Neural progenitor cell (in vitro differentiated cells): Measurements from ENCODE around the gene ARPC5L. TPM values are rescaled to one million over a fixed set of nuclear protein-coding genes. Genes with fewer than 3 reads are reported as not detected.

Experiments used
- DNase-seq: peaks from one replicate; pipeline ENCODE4 v3.0.0-alpha.2; 2016; ENCODE audit warnings: low spot score
- H2AFZ ChIP-seq: fragments of 200-600 bp; sonication (generic); replicated peaks from 2 replicates; pipeline ENCODE4 v1.6.1; 2016; ENCODE audit warnings: antibody characterized with exemption
- H3F3A ChIP-seq: fragments of 200-600 bp; sonication (generic); 2 replicates; pipeline ENCODE4 v1.6.1; 2016; ENCODE audit warnings: antibody characterized with exemption, low read depth
- H3K27ac ChIP-seq: fragments of 200-600 bp; sonication (generic); 2 replicates; pipeline ENCODE4 v1.5.1; 2016; ENCODE audit warnings: mild to moderate bottlenecking
- H3K27me3 ChIP-seq: fragments of 200-600 bp; sonication (generic); 2 replicates; pipeline ENCODE4 v1.6.1; 2016; ENCODE audit warnings: mild to moderate bottlenecking, moderate library complexity
- H3K36me3 ChIP-seq: fragments of 200-600 bp; sonication (generic); 2 replicates; pipeline ENCODE4 v1.5.1; 2016
- H3K4me1 ChIP-seq: fragments of 200-600 bp; sonication (generic); 2 replicates; pipeline ENCODE4 v1.6.1; 2016; ENCODE audit warnings: mixed run types
- H3K4me2 ChIP-seq: fragments of 200-600 bp; sonication (generic); 2 replicates; pipeline ENCODE4 v1.6.1; 2016
- H3K4me3 ChIP-seq: fragments of 200-600 bp; sonication (generic); 2 replicates; pipeline ENCODE4 v1.5.1; 2016
- H3K79me2 ChIP-seq: fragments of 200-600 bp; sonication (generic); 2 replicates; pipeline ENCODE4 v1.6.1; 2016; ENCODE audit warnings: low read depth
- H3K9ac ChIP-seq: fragments of 200-600 bp; sonication (generic); 2 replicates; pipeline ENCODE4 v1.6.1; 2016
- H3K9me3 ChIP-seq: fragments of 200-600 bp; sonication (generic); 2 replicates; pipeline ENCODE4 v1.5.1; 2016; ENCODE audit warnings: low read depth
- H4K20me1 ChIP-seq: fragments of 200-600 bp; sonication (generic); 2 replicates; pipeline ENCODE4 v1.6.1; 2016; ENCODE audit warnings: low read depth
- H3K27ac Mint-ChIP-seq: 3 replicates; pipeline ENCODE4 v1.8.0; 2021; ENCODE audit warnings: mixed read lengths
- H3K27me3 Mint-ChIP-seq: 2 replicates; pipeline ENCODE4 v1.8.0; 2022; ENCODE audit warnings: low read depth, mild to moderate bottlenecking, inconsistent platforms, moderate library complexity, mixed read lengths; ENCODE audit not compliant: insufficient read depth
- H3K36me3 Mint-ChIP-seq: 3 replicates; pipeline ENCODE4 v1.8.0; 2021; ENCODE audit warnings: mixed read lengths
- H3K4me1 Mint-ChIP-seq: 3 replicates; pipeline ENCODE4 v1.8.0; 2021; ENCODE audit warnings: mixed read lengths
- H3K4me3 Mint-ChIP-seq: 3 replicates; pipeline ENCODE4 v1.8.0; 2021; ENCODE audit warnings: mild to moderate bottlenecking, moderate library complexity, mixed read lengths
- H3K9me3 Mint-ChIP-seq: 3 replicates; pipeline ENCODE4 v1.8.0; 2020; ENCODE audit warnings: mixed read lengths
- CTCF ChIP-seq: fragments of 200-600 bp; sonication (generic); IDR thresholded peaks from 2 replicates; pipeline ENCODE4 v1.5.1; 2017; ENCODE audit warnings: antibody characterized with exemption, mild to moderate bottlenecking
- EZH2 ChIP-seq: fragments of 200-600 bp; sonication (generic); IDR thresholded peaks from 2 replicates; pipeline ENCODE4 v1.6.1; 2017; ENCODE audit warnings: antibody characterized with exemption, mild to moderate bottlenecking, moderate library complexity
- EZH2phosphoT487 ChIP-seq: fragments of 200-600 bp; sonication (generic); IDR thresholded peaks from 2 replicates; pipeline ENCODE4 v1.6.1; 2017; ENCODE audit warnings: antibody characterized with exemption
- total RNA-seq: library from RNA; depleted of rRNA; stranded (reverse); fragments of >200 nt; gene quantifications from 2 replicates; pipeline ENCODE4 v1.2.3, GENCODE V29; 2015; ENCODE audit warnings: low replicate concordance

The ARPC5L gene
- total RNA-seq, 1 donor from 2014 or later = 24.0 TPM

GRCh38 chr9:124829334-124829669, 32.6 kb upstream of the ARPC5L start:
- TF ChIP-seq EZH2 = no peak
- TF ChIP-seq CTCF = no peak
- TF ChIP-seq EZH2phosphoT487 = no peak
- H3K27ac Mint-ChIP-seq = no peak overlapping the region
- no peaks in the 10 kb centered on the region for H3K79me2 ChIP-seq
- no peak overlapping the region for H3K4me3 Mint-ChIP-seq
- H3K27me3 Mint-ChIP-seq = peaks cover 1% of the 10 kb centered on the region
- H3K36me3 Mint-ChIP-seq = no peaks in the 10 kb centered on the region
- H3K9me3 Mint-ChIP-seq = no peaks in the 10 kb centered on the region
- no peak overlapping the region for H3K9ac ChIP-seq
- H3K36me3 ChIP-seq = no peaks in the 10 kb centered on the region
- H2AFZ ChIP-seq = peak overlapping the region; percentile 68
- no peaks in the 10 kb centered on the region for H3K27me3 ChIP-seq
- no peak overlapping the region for H3K4me2 ChIP-seq
- peaks cover 10% of the 10 kb centered on the region for H3K4me1 Mint-ChIP-seq
- H3K4me1 ChIP-seq = peaks cover 6% of the 10 kb centered on the region
- no peak for DNase-seq
- no peak overlapping the region for H3K4me3 ChIP-seq
- no peaks in the 10 kb centered on the region for H3K9me3 ChIP-seq
- no peak overlapping the region for H3K27ac ChIP-seq
- H4K20me1 ChIP-seq = no peaks in the 10 kb centered on the region
- H3F3A ChIP-seq = no peaks in the 10 kb centered on the region

- TF ChIP-seq EZH2phosphoT487 (no peak), CTCF (no peak), EZH2 (no peak)
- Histone ChIP-seq H3K9me3 (no peaks in the 10 kb centered on the region), H3K9ac (no peak overlapping the region), H3K4me1 (peaks cover 6% of the 10 kb centered on the region), H4K20me1 (no peaks in the 10 kb centered on the region), H3K4me2 (no peak overlapping the region), H3K36me3 (no peaks in the 10 kb centered on the region), H3K79me2 (no peaks in the 10 kb centered on the region), H3K4me3 (no peak overlapping the region), H3F3A (no peaks in the 10 kb centered on the region), H3K27me3 (no peaks in the 10 kb centered on the region), H2AFZ (no peak overlapping the region), H3K27ac (no peak overlapping the region)
- no peak overlapping the region for H3K4me3 Mint-ChIP-seq
- H3K27ac Mint-ChIP-seq = no peak overlapping the region
- H3K4me1 Mint-ChIP-seq = peaks cover 11% of the 10 kb centered on the region
- no peak for DNase-seq
- H3K9me3 Mint-ChIP-seq = no peaks in the 10 kb centered on the region
- no peaks in the 10 kb centered on the region for H3K36me3 Mint-ChIP-seq
- H3K27me3 Mint-ChIP-seq = peaks cover 2% of the 10 kb centered on the region
Measured at GRCh38 chr9:124830593-124830992, 31.3 kb upstream of the ARPC5L start.

GRCh38 chr9:124831642-124832364, 30.1 kb upstream of the ARPC5L start:
- H3K79me2 ChIP-seq = no peaks in the 10 kb centered on the region
- no peak overlapping the region for H3K9ac ChIP-seq
- H3K36me3 ChIP-seq = no peaks in the 10 kb centered on the region
- Mint-ChIP-seq H3K36me3 (no peaks in the 10 kb centered on the region), H3K27ac (no peak overlapping the region), H3K4me1 (peaks cover 11% of the 10 kb centered on the region), H3K9me3 (no peaks in the 10 kb centered on the region), H3K4me3 (no peak overlapping the region), H3K27me3 (peaks cover 2% of the 10 kb centered on the region)
- H4K20me1 ChIP-seq = no peaks in the 10 kb centered on the region
- peaks cover 6% of the 10 kb centered on the region for H3K4me1 ChIP-seq
- no peak for DNase-seq
- no peak overlapping the region for H3K27ac ChIP-seq
- no peak overlapping the region for H3K4me2 ChIP-seq
- H2AFZ ChIP-seq = no peak overlapping the region
- H3K4me3 ChIP-seq = no peak overlapping the region
- H3K27me3 ChIP-seq = no peaks in the 10 kb centered on the region
- TF ChIP-seq CTCF (no peak), EZH2phosphoT487 (no peak), EZH2 (no peak)
- H3F3A ChIP-seq = no peaks in the 10 kb centered on the region
- no peaks in the 10 kb centered on the region for H3K9me3 ChIP-seq
